A673 (cell line): ENCODE measurements around the gene FRMD4B.

ENCODE experiments used
- EZH2 ChIP-seq: fragments of 200-600 bp; sonication (generic); IDR thresholded peaks from 2 replicates; pipeline ENCODE4 v1.6.1; 2017; ENCODE audit warnings: borderline replicate concordance, low read depth, mild to moderate bottlenecking, mixed read lengths, antibody characterized with exemption, low read length; ENCODE audit not compliant: poor library complexity, severe bottlenecking
- TF ChIP-seq, protein P1 (sequence below): fragments of 300-800, 200-600 bp; sonication (generic); conservative IDR thresholded peaks from 2 replicates; pipeline ENCODE4 v1.5.1; 2017; ENCODE audit warnings: low read depth, mild to moderate bottlenecking, antibody characterized with exemption, low read length, moderate library complexity, mixed read lengths

DNA sequence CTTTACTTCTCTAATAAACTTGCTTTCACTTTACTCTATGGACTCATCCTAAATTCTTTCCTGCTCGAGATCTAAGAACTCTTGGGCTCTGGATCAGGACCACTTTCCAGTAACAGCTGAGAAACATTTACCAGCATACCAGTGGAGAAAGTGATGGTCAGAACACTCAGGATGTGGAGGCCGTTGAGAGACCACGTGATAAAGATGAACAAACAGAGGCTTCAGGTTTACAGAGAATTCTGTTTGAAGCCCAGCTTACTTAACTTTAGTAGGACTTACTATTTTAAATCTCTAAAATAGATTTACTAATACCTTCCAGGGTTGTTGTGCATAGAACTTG lies 57.0 kb downstream of the FRMD4B start:
- TF ChIP-seq, protein P1, sequence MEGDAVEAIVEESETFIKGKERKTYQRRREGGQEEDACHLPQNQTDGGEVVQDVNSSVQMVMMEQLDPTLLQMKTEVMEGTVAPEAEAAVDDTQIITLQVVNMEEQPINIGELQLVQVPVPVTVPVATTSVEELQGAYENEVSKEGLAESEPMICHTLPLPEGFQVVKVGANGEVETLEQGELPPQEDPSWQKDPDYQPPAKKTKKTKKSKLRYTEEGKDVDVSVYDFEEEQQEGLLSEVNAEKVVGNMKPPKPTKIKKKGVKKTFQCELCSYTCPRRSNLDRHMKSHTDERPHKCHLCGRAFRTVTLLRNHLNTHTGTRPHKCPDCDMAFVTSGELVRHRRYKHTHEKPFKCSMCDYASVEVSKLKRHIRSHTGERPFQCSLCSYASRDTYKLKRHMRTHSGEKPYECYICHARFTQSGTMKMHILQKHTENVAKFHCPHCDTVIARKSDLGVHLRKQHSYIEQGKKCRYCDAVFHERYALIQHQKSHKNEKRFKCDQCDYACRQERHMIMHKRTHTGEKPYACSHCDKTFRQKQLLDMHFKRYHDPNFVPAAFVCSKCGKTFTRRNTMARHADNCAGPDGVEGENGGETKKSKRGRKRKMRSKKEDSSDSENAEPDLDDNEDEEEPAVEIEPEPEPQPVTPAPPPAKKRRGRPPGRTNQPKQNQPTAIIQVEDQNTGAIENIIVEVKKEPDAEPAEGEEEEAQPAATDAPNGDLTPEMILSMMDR: no peak
- no peak for TF ChIP-seq EZH2
